ENCODE results near the gene C11orf98. TPM values are rescaled to one million over a fixed set of nuclear protein-coding genes. Genes with fewer than 3 reads are reported as not detected.
"Not testable (repeated sequence)": the region's sequence is repeated elsewhere in the genome, so short reads cannot be mapped to it uniquely, and the experiment has no call there.

The C11orf98 gene
- total RNA-seq, 6 experiments from 2014 or later: 56.1 to 74.6 (median 64.8) TPM

- Mint-ChIP-seq H3K27ac (peak overlapping the region; percentile 32; the same call in 1 of the 2 replicates), H3K36me3 (ENCODE audit: low read depth) (peaks cover 47% of the 10 kb centered on the region), H3K4me3 (no peak overlapping the region), H3K4me1 (ENCODE audit: low read depth) (no peaks in the 10 kb centered on the region), H3K9me3 (no peaks in the 10 kb centered on the region), H3K27me3 (ENCODE audit: insufficient read depth) (peaks cover 1% of the 10 kb centered on the region; the same call in 1 of the 2 replicates)
- TF ChIP-seq CTCF (IDR thresholded peaks at IDR 0.05): no peak
- DNase-seq: no peak
These were observed 32.5 kb downstream of the C11orf98 start for GRCh38 chr11:62632492-62632891.

- Mint-ChIP-seq H3K36me3 (ENCODE audit: low read depth) (peaks cover 49% of the 10 kb centered on the region), H3K4me3 (no peak overlapping the region), H3K27ac (no peak overlapping the region), H3K27me3 (ENCODE audit: insufficient read depth) (peaks cover 1% of the 10 kb centered on the region; the same call in 1 of the 2 replicates), H3K9me3 (no peaks in the 10 kb centered on the region), H3K4me1 (ENCODE audit: low read depth) (peaks cover under 1% of the 10 kb centered on the region; the same call in 1 of the 2 replicates)
- no peak for DNase-seq
- no peak for TF ChIP-seq CTCF (IDR thresholded peaks at IDR 0.05)
These were observed 37.3 kb downstream of the C11orf98 start for GRCh38 chr11:62627713-62628112.

- peaks cover 28% of the 10 kb centered on the region for H3K36me3 Mint-ChIP-seq (ENCODE audit: low read depth)
- no peak for DNase-seq
- peaks cover 22% of the 10 kb centered on the region for H3K4me1 Mint-ChIP-seq (ENCODE audit: low read depth)
- peak overlapping the region; percentile 94 for H3K27ac Mint-ChIP-seq
- H3K4me3 Mint-ChIP-seq: peak overlapping the region; percentile 92
- H3K27me3 Mint-ChIP-seq (ENCODE audit: insufficient read depth): no peaks in the 10 kb centered on the region; the same call in 1 of the 2 replicates
- no peak for TF ChIP-seq CTCF (IDR thresholded peaks at IDR 0.05)
- no peaks in the 10 kb centered on the region for H3K9me3 Mint-ChIP-seq
These were observed 42.4 kb downstream of the C11orf98 start for GRCh38 chr11:62622476-62623089.

- Mint-ChIP-seq H3K9me3 (no peaks in the 10 kb centered on the region), H3K4me3 (peak within 1 kb of the TSS; percentile 92), H3K27ac (peak within 1 kb of the TSS; percentile 94), H3K4me1 (ENCODE audit: low read depth) (peaks cover 22% of the 10 kb centered on the region), H3K27me3 (ENCODE audit: insufficient read depth) (no peaks in the 10 kb centered on the region; the same call in 1 of the 2 replicates), H3K36me3 (ENCODE audit: low read depth) (peaks cover 22% of the 10 kb centered on the region)
- DNase-seq: peak; percentile 98
- TF ChIP-seq CTCF (IDR thresholded peaks at IDR 0.05): peak; percentile 16; the same call in 1 of the 2 replicates
These were observed 43.2 kb downstream of the C11orf98 start, which contains the start of gene B3GAT3 for GRCh38 chr11:62621567-62622470. B3GAT3 (minus strand) TSS chr11:62621986; CDS start chr11:62621947, 39 bp downstream.

GRCh38 chr11:62621027-62621566 lies 43.9 kb downstream of the C11orf98 start:
- Mint-ChIP-seq H3K4me3 (peak overlapping the region; percentile 92), H3K36me3 (ENCODE audit: low read depth) (peaks cover 21% of the 10 kb centered on the region; the same call in 1 of the 2 replicates), H3K9me3 (no peaks in the 10 kb centered on the region), H3K27me3 (ENCODE audit: insufficient read depth) (no peaks in the 10 kb centered on the region; the same call in 1 of the 2 replicates), H3K4me1 (ENCODE audit: low read depth) (peaks cover 22% of the 10 kb centered on the region), H3K27ac (peak overlapping the region; percentile 88)
- no peak for TF ChIP-seq CTCF (IDR thresholded peaks at IDR 0.05)
- no peak for DNase-seq

- H3K36me3 Mint-ChIP-seq (ENCODE audit: low read depth); H3K27me3 Mint-ChIP-seq (ENCODE audit: insufficient read depth); DNase-seq; H3K4me3 Mint-ChIP-seq; H3K9me3 Mint-ChIP-seq; H3K27ac Mint-ChIP-seq: not testable (repeated sequence)
- H3K4me1 Mint-ChIP-seq (ENCODE audit: low read depth): peaks cover 30% of the 10 kb centered on the region
These were observed 48.1 kb downstream of the C11orf98 start for GRCh38 chr11:62616957-62617356.
